Measurements from ENCODE around the gene INTS3. TPM values are rescaled to one million over a fixed set of nuclear protein-coding genes. Genes with fewer than 3 reads are reported as not detected.

The INTS3 gene
- total RNA-seq, 4 donors from 2014 or later = 31.4 to 55.3 (median 43.5) TPM

DNA sequence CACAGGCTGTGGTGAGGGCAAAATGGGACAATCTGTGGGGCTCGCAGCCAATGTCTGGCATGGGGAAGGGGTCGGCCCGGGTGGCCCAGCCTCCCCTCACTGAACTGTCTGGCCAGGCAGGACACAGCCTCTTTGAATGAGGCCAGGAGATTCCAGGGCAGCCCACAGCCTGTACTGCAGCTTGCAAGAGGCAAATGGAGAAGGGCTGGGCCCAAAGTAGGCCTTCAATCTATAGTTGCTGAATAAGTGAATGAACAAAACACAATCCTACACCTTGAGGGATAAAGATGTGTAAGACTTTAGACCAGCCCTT, 70.6 kb downstream of the INTS3 start:
- ATAC-seq = no peak
- Histone ChIP-seq H3K27me3 (no peaks in the 10 kb centered on the region), H3K4me1 (peaks cover 0 to 7% (median 0%) of the 10 kb centered on the region in 3 donors), H3K4me3 (no peak overlapping the region), H3K36me3 (peaks cover 0 to 14% of the 10 kb centered on the region in 2 donors), H3K27ac (no peak overlapping the region), H3K9me3 (no peaks in the 10 kb centered on the region)
- TF ChIP-seq POLR2A (IDR thresholded peaks at IDR 0.05) (no peak), POLR2AphosphoS5 (IDR thresholded peaks at IDR 0.05) (no peak), EP300 (IDR thresholded peaks at IDR 0.05) (no peak), CTCF (IDR thresholded peaks at IDR 0.05) (no peak)
- WGBS, 2 donors (ENCODE audit: low coverage in 1 of 2) = no CpG with 5 or more reads among the region's 3 CpGs

GRCh38 chr1:153799016-153799415, 71.2 kb downstream of the INTS3 start:
- WGBS, 2 donors (ENCODE audit: low coverage in 1 of 2) = 33 to 68% methylated on average over 1 to 2 of the region's 4 CpGs
- H3K27me3 ChIP-seq = no peaks in the 10 kb centered on the region
- H3K4me3 ChIP-seq = no peak overlapping the region
- H3K4me1 ChIP-seq = peaks cover 0 to 13% (median 0%) of the 10 kb centered on the region in 3 donors
- H3K9me3 ChIP-seq = no peaks in the 10 kb centered on the region
- H3K36me3 ChIP-seq = peaks cover 0 to 20% of the 10 kb centered on the region in 2 donors
- TF ChIP-seq EP300 (IDR thresholded peaks at IDR 0.05) = no peak
- TF ChIP-seq CTCF (IDR thresholded peaks at IDR 0.05) = no peak
- TF ChIP-seq POLR2AphosphoS5 (IDR thresholded peaks at IDR 0.05) = no peak
- TF ChIP-seq POLR2A (IDR thresholded peaks at IDR 0.05) = no peak
- ATAC-seq = no peak
- no peak overlapping the region for H3K27ac ChIP-seq

GRCh38 chr1:153799566-153800465, 72.0 kb downstream of the INTS3 start:
- ATAC-seq = no peak
- H3K9me3 ChIP-seq = no peaks in the 10 kb centered on the region
- no peak overlapping the region for H3K27ac ChIP-seq
- H3K27me3 ChIP-seq = no peaks in the 10 kb centered on the region
- TF ChIP-seq POLR2A (IDR thresholded peaks at IDR 0.05) (no peak), POLR2AphosphoS5 (IDR thresholded peaks at IDR 0.05) (no peak), CTCF (IDR thresholded peaks at IDR 0.05) (no peak), EP300 (IDR thresholded peaks at IDR 0.05) (no peak)
- peaks cover 0 to 20% of the 10 kb centered on the region in 2 donors for H3K36me3 ChIP-seq
- no peak overlapping the region for H3K4me3 ChIP-seq
- WGBS, 2 donors (ENCODE audit: low coverage in 1 of 2) = 84 to 86% methylated on average over 2 to 6 of the region's 27 CpGs
- H3K4me1 ChIP-seq = peaks cover 0 to 17% (median 0%) of the 10 kb centered on the region in 3 donors

DNA sequence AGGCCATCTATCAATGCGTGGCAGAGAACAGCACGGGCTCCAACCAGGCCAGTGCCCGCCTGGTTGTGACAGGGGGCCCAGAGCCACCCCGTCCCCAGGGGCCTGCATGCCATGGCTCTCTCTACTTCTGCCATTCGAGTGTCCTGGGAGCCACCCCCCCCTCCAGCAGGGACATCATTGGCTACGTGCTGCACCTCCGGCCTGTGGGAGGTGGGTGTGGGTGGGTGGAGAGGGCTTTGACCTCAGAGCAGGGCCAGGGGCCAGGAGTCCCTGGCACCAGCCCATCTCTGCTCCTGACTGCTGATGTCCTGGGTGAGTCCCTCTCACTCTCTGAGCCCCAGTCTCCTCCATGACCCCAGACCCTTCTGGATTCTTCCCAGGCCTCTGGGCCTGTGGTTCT, 72.7 kb downstream of the INTS3 start:
- no peaks in the 10 kb centered on the region for H3K27me3 ChIP-seq
- peaks cover 0 to 20% of the 10 kb centered on the region in 2 donors for H3K36me3 ChIP-seq
- no CpG with 5 or more reads among the region's 7 CpGs for WGBS, 2 donors (ENCODE audit: low coverage in 1 of 2)
- no peak overlapping the region for H3K4me3 ChIP-seq
- no peak overlapping the region for H3K27ac ChIP-seq
- TF ChIP-seq POLR2AphosphoS5 (IDR thresholded peaks at IDR 0.05) (no peak), EP300 (IDR thresholded peaks at IDR 0.05) (no peak), CTCF (IDR thresholded peaks at IDR 0.05) (no peak), POLR2A (IDR thresholded peaks at IDR 0.05) (no peak)
- H3K4me1 ChIP-seq = peaks cover 0 to 22% (median 0%) of the 10 kb centered on the region in 3 donors
- no peak for ATAC-seq
- no peaks in the 10 kb centered on the region for H3K9me3 ChIP-seq

All from gastroesophageal sphincter (tissue), 4 donors.